Stimulated activated CD8-positive, alpha-beta memory T cell treated with anti-CD3 and anti-CD28 coated beads, Interleukin-4, amount 100 ng/mL, for 48 hours (primary cell): ENCODE measurements around the gene LILRB3.
A peak's percentile ranks its signal among the peaks of the same experiment; 100 is the strongest.
"Not testable (repeated sequence)": the region's sequence is repeated elsewhere in the genome, so short reads cannot be mapped to it uniquely, and the experiment has no call there.

Experiments
- DNase-seq: peaks from one replicate; pipeline ENCODE4 v3.0.0-alpha.2; 2020

Gene LILRB3

GRCh38 chr19:54189145-54189734 is 33.6 kb downstream of the LILRB3 start, which contains the start of gene MBOAT7:
Gene MBOAT7 (minus strand): TSS chr19:54189580. CDS start chr19:54188508, 1,072 bp downstream.
- DNase-seq = no peak

GRCh38 chr19:54188215-54188871 is 34.5 kb downstream of the LILRB3 start:
- DNase-seq = peak; percentile 78

DNA sequence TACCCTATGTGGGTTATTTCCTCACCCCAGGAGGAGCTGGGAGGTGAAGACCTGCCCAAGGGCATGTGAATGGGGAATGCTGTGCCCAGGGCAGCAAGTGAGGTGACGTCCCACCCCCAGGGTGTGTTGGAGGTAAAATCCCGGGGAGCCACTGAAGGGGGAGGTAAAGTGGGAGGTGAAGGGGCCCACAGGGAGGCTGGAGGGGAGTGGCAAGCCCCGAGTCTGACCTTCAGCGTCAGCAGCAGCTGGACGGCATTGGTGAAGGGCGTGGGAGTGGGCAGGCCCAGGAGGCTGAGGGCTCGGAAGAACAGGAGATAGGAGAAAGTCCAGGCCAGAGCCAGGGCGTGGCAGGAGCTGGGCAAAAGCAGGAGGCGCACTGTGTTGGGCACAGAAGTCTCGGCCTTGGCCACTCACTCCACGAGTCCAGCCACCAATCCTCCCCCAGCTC is 35.8 kb downstream of the LILRB3 start:
- DNase-seq = no peak

- DNase-seq = no peak
These were observed 36.5 kb downstream of the LILRB3 start for GRCh38 chr19:54186351-54186750.

- DNase-seq = no peak
These were observed 39.4 kb downstream of the LILRB3 start for GRCh38 chr19:54183431-54183830.

DNA sequence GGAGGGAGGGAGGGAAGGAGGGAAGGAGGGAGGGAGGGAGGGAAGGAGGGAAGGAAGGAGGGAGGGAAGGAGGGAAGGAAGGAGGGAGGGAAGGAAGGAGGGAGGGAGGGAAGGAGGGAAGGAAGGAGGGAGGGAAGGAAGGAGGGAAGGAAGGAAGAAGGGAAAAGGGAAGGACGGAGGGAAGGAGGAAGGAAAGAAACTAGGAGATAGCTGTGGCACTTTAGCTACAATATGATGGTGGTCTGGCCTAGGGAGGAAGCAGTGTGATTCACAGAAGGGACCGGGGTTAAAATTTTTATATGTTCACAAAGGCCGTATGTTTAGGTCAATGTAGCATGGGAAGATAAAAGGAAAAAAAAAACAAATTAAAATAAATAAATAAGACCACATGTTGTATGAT is 40.9 kb downstream of the LILRB3 start:
- DNase-seq = not testable (repeated sequence)

DNA sequence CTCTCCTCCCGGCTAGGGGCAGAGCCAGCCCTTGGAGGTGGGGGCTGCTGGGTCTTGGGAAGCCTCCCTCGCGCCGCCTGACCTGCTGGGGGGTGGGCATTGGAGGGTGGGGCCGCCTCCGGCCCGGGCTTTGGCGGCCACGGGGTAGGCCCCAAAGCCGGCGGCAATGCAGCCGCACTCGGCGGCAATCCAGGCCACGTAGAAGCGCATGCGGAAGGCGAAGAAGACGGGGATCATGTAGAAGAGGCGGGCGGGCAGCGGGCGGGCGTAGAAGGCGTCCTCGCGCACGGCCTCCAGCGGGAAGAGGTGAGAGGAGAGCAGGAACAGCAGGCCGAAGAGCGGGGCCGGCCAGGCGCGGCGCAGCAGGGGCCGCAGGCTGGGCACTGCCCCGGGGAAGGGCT is 42.1 kb downstream of the LILRB3 start:
- DNase-seq = no peak

- no peak for DNase-seq
These were observed 42.8 kb downstream of the LILRB3 start for GRCh38 chr19:54179921-54180461.

- DNase-seq = no peak
These were observed 43.5 kb downstream of the LILRB3 start for GRCh38 chr19:54179262-54179852.

DNA sequence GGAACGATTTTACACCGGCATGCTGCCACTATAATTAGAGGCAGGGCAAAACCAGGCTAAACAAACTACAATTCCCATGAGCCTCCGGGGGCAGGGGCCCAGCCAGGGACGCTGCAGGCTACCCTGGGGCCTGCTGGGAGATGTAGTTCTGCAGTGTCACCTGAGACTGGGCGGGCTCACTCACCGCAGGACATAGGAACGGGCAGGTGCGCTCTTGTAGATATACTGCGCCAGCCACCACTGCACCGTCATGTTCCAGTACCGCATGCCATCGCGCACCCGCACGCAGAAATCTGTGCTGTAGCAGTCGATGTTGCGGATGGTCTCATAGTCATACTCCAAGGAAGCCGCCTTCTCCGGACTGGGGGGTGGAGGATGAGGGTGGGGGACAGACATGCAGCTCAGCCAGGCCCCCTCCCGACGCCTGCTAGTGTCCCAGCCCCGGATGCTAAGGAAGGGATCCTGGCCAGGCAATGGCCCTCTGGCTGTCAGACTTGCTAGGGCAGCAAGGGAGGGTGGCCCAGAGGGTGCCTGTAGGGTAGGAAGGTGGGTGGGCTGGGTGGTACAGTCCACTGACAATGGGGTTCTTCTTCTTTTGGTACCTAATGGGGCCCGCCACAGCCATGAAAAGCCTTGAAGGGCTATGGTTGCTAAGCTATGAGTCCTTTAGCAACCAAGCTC is 44.1 kb downstream of the LILRB3 start:
- peak; percentile 59 for DNase-seq

GRCh38 chr19:54173951-54174834 is 48.6 kb downstream of the LILRB3 start:
- DNase-seq = no peak

GRCh38 chr19:54173359-54173699 is 49.5 kb downstream of the LILRB3 start:
- no peak for DNase-seq

DNA sequence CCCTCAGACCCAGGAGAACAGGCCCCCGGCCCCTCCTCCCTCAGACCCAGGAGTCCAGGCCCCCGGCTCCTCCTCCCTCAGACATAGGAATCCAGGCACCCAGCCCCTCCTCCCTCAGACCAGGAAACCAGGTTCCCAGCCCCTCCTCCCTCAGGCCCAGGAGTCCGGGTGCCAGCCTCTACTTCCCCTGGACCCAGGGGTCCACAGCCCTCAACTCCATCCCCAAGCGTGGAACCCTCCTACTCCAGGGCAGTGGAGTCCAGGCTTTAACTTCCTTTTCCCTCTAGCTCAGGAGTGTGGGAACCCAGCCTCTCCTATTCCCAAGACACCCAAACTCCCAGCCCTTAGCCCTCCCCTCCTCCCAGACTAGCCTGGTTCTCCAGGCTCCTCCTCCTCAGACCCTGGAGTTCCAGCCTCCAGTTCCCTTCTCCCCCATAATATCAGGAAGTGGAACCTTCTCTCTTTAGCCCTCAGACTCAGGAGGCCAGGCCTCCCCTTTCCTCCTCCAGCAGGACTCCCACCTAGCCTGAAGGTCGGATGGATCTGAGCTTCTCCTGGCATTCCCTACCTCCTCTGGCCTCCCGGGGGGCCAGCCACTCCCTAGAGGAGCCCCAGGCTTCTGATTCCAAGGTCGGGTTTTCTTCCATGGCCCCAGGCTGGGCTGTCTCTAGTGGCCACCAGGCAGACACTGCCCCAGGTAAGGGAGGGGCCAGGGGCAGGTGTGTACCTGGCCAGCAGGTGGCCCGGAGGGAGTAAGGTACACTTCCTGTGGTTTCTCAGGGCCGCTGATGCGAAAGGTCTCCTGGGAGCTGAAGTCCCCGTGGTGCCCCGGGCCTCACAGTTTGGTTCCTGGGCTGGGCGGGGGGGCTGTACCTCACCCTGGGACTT is 50.1 kb downstream of the LILRB3 start, which contains the start of gene TMC4:
Gene TMC4 (minus strand): TSS at position 690 of the 888 bp plus-strand sequence. CDS start 43 bp downstream, at position 647.
- no peak for DNase-seq

DNA sequence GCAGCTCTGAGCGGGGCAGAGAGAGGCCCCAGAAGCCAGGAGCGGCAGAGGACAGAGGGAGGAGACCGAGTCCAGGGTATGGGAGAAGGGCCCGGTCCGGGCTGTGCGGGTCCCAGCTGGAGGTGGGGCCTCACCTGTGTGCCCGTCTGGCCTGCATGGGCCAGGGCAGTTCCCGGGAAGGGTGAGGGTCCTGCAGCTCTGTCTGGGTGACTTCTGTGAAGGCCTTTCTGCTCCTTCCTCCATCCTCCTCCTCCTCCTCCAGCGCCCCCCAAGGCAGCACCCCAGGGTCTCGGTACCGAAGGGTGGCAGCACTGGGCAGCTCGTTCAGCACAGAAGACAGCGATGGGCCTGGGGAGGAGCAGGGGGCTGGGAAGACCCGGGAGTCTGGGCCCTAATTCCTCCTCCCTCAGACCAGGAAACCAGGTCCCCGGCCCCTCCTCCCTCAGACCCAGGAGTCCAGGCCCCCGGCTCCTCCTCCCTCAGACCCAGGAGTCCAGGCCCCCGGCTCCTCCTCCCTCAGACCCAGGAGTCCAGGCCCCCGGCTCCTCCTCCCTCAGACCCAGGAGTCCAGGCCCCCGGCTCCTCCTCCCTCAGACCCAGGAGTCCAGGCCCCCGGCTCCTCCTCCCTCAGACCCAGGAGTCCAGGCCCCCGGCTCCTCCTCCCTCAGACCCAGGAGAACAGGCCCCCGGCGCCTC is 50.9 kb downstream of the LILRB3 start:
- not testable (repeated sequence) for DNase-seq

DNA sequence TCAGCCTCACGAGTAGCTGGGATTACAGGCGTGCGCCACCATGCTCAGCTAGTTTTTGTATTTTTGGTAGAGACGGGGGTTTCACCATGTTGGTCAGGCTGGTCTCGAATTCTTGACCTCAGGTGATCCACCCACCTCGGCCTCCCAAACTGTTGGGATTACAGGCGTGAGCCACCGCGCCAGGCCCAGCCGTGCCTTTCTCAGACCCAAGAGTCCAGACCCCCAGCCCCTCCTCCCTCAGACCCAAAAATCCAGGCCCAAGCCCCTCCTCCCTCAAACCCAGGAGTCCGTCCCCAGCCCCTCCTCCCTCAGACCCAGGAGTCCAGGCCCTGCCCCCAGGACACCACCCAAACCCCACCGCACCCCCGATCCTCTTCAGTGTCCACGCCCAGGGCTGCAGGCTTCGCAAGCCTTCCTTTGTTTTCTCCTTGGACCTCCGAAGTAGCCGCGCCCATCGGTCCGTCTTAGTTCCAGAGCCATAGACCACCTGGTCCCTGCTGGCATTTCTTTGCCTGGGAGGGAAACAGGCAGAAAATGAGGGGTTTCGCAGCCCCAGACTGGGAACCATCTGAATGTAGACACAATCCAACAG is 53.6 kb downstream of the LILRB3 start:
- DNase-seq = no peak

- DNase-seq = peak; percentile 99
These were observed 54.5 kb downstream of the LILRB3 start for GRCh38 chr19:54168174-54168917.
